ENCODE measurements around the gene TBCD.

DNA sequence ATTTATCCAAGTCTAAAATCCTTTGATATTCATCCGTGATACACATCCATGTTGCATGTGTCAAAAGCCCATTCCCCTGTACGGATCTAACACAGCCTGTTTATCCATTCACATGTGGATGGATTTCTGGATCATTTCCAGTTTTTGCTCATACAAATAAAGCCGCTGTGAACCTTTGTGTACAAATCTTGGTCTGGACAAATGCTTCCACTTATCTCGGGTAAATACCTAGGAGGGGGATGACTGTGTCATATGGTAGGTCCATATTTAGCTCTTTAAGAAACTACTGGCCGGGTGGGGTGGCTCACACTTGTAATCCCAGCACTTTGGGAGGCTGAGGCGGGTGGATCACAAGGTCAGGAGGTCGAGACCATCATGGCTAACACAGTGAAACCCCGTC is 6.3 kb upstream of the TBCD start:
- TF ChIP-seq POLR2AphosphoS5 (IDR thresholded peaks at IDR 0.05; ENCODE audit: borderline replicate concordance, low read depth, low read length) (no peak), EZH2 (IDR thresholded peaks at IDR 0.05) (no peak), FOXP2 (optimal IDR thresholded peaks at IDR 0.05; ENCODE audit: control extremely low read depth, extremely low read length, insufficient read depth) (no peak)
